Measurements from ENCODE around the gene ZC3H18. TPM values are rescaled to one million over a fixed set of nuclear protein-coding genes. Genes with fewer than 3 reads are reported as not detected.

The ZC3H18 gene
- total and polyA plus RNA-seq, 2 experiments from 2014 or later, result 26.8 to 26.9 TPM

DNA sequence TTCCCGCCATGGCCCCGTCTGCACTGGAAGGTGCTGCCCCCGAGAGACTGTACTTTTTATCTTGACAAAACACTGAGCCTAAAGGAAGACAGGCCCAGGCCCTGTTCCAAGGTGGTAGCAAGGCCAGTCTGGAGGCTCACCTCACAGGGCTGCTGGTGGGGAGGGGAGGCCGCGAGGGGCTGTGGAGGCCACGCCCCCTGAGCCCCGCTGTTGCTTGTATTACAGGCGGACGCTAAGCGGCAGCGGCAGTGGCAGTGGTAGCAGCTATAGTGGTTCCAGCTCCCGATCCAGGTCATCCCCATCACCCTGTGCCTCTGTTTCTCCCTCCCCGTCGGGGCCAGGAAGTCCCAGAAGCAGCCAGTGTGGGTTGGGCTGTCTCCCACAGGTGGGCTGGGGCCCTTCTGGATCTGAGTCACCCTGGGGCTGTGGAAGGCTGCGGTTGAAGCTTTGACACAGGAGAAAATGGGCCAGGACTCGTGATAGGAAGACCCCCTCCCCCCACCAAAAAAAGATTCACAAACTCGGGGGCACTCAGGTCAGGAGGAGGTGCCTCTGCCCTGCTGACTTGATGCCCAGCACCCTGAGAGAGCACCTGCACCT, 54.9 kb downstream of the ZC3H18 start:
- Histone ChIP-seq H3K36me3 (peaks cover 33% of the 10 kb centered on the region), H3K4me3 (no peak overlapping the region), H3K27ac (no peak overlapping the region), H3K27me3 (no peaks in the 10 kb centered on the region), H3K9me3 (ENCODE audit: low read depth) (no peaks in the 10 kb centered on the region), H3K4me1 (ENCODE audit: low read depth) (no peaks in the 10 kb centered on the region)
- TF ChIP-seq, protein P1, sequence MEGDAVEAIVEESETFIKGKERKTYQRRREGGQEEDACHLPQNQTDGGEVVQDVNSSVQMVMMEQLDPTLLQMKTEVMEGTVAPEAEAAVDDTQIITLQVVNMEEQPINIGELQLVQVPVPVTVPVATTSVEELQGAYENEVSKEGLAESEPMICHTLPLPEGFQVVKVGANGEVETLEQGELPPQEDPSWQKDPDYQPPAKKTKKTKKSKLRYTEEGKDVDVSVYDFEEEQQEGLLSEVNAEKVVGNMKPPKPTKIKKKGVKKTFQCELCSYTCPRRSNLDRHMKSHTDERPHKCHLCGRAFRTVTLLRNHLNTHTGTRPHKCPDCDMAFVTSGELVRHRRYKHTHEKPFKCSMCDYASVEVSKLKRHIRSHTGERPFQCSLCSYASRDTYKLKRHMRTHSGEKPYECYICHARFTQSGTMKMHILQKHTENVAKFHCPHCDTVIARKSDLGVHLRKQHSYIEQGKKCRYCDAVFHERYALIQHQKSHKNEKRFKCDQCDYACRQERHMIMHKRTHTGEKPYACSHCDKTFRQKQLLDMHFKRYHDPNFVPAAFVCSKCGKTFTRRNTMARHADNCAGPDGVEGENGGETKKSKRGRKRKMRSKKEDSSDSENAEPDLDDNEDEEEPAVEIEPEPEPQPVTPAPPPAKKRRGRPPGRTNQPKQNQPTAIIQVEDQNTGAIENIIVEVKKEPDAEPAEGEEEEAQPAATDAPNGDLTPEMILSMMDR (IDR thresholded peaks at IDR 0.05; ENCODE audit: low read depth, low read length), result no peak
- DNase-seq (ENCODE audit: low read depth in 1 of 2, low spot score in 1 of 2), result no peak

- no peaks in the 10 kb centered on the region for H3K9me3 ChIP-seq (ENCODE audit: low read depth)
- no peaks in the 10 kb centered on the region for H3K4me1 ChIP-seq (ENCODE audit: low read depth)
- H3K27me3 ChIP-seq, result no peaks in the 10 kb centered on the region
- TF ChIP-seq, protein P1 (IDR thresholded peaks at IDR 0.05; ENCODE audit: low read depth, low read length), result no peak
- H3K36me3 ChIP-seq, result peaks cover 43% of the 10 kb centered on the region
- no peak overlapping the region for H3K27ac ChIP-seq
- no peak for DNase-seq (ENCODE audit: low read depth in 1 of 2, low spot score in 1 of 2)
- H3K4me3 ChIP-seq, result no peak overlapping the region
Observed at GRCh38 chr16:88626646-88627045, 56.4 kb downstream of the ZC3H18 start.

DNA sequence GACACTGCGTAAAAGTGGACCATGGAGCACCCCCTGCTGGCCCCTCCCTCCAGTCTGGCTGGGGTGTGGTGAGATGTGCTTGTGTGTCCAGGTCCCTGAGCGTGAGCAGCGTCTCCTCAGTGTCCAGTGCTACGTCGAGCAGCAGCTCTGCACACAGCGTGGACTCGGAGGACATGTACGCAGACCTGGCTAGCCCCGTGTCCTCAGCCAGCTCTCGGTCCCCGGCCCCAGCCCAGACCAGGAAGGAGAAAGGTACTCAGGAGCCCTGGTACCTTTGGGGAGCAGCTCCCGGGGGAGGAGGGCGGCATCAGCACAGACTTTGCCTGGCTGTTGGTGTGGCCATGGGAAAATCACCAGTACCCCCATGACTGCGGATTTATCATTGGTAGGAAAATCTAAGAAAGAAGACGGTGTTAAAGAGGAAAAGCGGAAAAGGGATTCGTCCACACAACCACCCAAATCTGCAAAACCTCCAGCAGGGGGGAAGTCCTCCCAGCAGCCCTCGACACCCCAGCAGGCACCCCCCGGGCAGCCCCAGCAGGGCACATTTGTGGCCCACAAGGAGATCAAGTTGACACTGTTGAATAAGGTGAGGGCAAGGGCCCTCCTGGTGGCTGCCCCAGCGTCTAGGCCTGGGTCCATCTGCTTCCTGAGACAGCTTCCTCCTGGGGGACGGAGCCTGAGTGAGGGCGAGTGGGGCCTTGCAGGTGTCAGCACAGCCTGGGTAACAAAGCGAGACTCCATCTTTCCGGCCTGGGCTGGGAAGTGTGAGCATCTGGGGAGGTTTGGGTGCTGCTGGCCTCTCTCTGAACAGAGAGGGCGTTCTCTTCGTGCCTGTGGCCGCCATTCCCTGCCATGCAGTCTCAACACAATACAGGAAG, 57.6 kb downstream of the ZC3H18 start:
- no peaks in the 10 kb centered on the region for H3K27me3 ChIP-seq
- peaks cover 37% of the 10 kb centered on the region for H3K36me3 ChIP-seq
- TF ChIP-seq, protein P1 (IDR thresholded peaks at IDR 0.05; ENCODE audit: low read depth, low read length), result no peak
- no peak overlapping the region for H3K4me3 ChIP-seq
- no peak for DNase-seq (ENCODE audit: low read depth in 1 of 2, low spot score in 1 of 2)
- no peaks in the 10 kb centered on the region for H3K4me1 ChIP-seq (ENCODE audit: low read depth)
- H3K9me3 ChIP-seq (ENCODE audit: low read depth), result no peaks in the 10 kb centered on the region
- no peak overlapping the region for H3K27ac ChIP-seq

GRCh38 chr16:88628512-88628974, 58.3 kb downstream of the ZC3H18 start:
- H3K9me3 ChIP-seq (ENCODE audit: low read depth), result no peaks in the 10 kb centered on the region
- TF ChIP-seq, protein P1 (IDR thresholded peaks at IDR 0.05; ENCODE audit: low read depth, low read length), result peak; percentile 37
- no peak overlapping the region for H3K27ac ChIP-seq
- peak; percentile 20 to 38 for DNase-seq (ENCODE audit: low read depth in 1 of 2, low spot score in 1 of 2)
- no peak overlapping the region for H3K4me3 ChIP-seq
- peaks cover 32% of the 10 kb centered on the region for H3K36me3 ChIP-seq
- H3K27me3 ChIP-seq, result peaks cover 3% of the 10 kb centered on the region
- no peaks in the 10 kb centered on the region for H3K4me1 ChIP-seq (ENCODE audit: low read depth)

DNA sequence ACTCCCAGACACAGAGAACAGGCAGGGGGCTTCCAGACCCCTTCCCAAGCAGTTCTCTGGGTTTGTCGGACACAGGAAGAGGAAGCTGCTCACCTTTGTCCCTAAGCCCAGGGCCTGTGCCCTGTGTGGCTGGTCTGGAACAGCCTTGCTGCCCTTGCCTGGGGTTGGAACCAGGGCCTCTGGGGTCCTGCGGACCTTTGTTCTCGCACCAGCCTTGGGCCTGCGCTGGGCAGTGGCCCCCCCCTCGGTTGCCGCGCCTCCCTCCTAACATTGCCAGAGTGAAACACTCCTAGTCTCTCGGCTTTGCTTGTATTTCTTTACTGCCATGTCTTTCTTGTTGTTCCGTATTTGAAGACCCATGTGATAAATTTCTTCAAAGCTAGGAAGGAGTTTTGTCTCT, 59.6 kb downstream of the ZC3H18 start:
- TF ChIP-seq, protein P1 (IDR thresholded peaks at IDR 0.05; ENCODE audit: low read depth, low read length), result no peak
- no peak for DNase-seq (ENCODE audit: low read depth in 1 of 2, low spot score in 1 of 2)

More for the DNA sequence above, 59.6 kb downstream of the ZC3H18 start:
- Histone ChIP-seq H3K4me1 (ENCODE audit: low read depth) (peaks cover 4% of the 10 kb centered on the region), H3K4me3 (no peak overlapping the region), H3K27ac (no peak overlapping the region), H3K27me3 (peaks cover 16% of the 10 kb centered on the region), H3K9me3 (ENCODE audit: low read depth) (no peaks in the 10 kb centered on the region), H3K36me3 (peaks cover 25% of the 10 kb centered on the region)

All from cardiac muscle cell (in vitro differentiated cells and primary cell).